Rectal smooth muscle tissue (tissue), 1 donor: Measurements from ENCODE around the gene KRTAP2-3.
"Not testable (repeated sequence)": the region's sequence is repeated elsewhere in the genome, so short reads cannot be mapped to it uniquely, and the experiment has no call there.

ENCODE experiments used
- H3K27ac ChIP-seq: one replicate; pipeline ENCODE4 v1.7.0; 2013; ENCODE audit warnings: low read depth, low read length, inconsistent platforms
- H3K27me3 ChIP-seq: one replicate; pipeline ENCODE4 v1.7.0; 2013; ENCODE audit warnings: low read length; ENCODE audit not compliant: control insufficient read depth, insufficient read depth
- H3K36me3 ChIP-seq: one replicate; pipeline ENCODE4 v1.7.0; 2013; ENCODE audit warnings: low read length; ENCODE audit not compliant: control insufficient read depth, insufficient read depth
- H3K4me1 ChIP-seq: one replicate; pipeline ENCODE4 v1.7.0; 2013; ENCODE audit warnings: low read length; ENCODE audit not compliant: control insufficient read depth, insufficient read depth
- H3K4me3 ChIP-seq: one replicate; pipeline ENCODE4 v1.7.0; 2013; ENCODE audit warnings: low read length
- H3K9ac ChIP-seq: one replicate; pipeline ENCODE4 v1.7.0; 2013; ENCODE audit warnings: low read length

The KRTAP2-3 gene

DNA sequence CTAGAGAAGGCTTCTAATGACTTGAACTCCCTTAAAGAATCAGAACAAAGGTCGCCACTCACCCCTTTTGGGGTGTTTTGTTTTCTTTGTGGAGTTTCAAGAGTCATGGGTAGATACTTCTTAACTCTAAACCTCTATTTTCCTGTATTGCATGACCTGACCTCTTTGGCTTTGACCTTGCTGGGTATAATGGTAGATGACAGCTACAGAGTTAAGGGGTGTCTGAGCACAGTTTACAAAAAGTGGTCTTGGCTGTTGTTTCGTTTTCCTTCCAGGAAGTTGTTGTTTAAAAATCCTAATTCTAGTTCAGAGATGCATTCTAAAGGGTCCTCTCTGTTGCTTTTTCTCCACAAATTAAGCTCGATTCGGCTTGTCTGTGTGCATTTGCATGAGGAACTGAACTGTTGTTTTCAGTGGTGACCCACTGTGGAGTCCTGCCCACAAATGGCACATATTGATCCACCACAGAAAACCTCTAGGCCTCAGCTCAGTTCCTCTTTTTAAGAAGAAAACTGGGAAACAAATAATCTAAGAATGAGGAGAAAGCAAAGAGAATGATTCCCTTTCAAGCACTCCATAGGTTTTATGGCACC is 28.9 kb upstream of the KRTAP2-3 start:
- H3K27me3 ChIP-seq, H3K9ac ChIP-seq, H3K4me1 ChIP-seq, H3K27ac ChIP-seq, H3K36me3 ChIP-seq, H3K4me3 ChIP-seq: not testable (repeated sequence)

DNA sequence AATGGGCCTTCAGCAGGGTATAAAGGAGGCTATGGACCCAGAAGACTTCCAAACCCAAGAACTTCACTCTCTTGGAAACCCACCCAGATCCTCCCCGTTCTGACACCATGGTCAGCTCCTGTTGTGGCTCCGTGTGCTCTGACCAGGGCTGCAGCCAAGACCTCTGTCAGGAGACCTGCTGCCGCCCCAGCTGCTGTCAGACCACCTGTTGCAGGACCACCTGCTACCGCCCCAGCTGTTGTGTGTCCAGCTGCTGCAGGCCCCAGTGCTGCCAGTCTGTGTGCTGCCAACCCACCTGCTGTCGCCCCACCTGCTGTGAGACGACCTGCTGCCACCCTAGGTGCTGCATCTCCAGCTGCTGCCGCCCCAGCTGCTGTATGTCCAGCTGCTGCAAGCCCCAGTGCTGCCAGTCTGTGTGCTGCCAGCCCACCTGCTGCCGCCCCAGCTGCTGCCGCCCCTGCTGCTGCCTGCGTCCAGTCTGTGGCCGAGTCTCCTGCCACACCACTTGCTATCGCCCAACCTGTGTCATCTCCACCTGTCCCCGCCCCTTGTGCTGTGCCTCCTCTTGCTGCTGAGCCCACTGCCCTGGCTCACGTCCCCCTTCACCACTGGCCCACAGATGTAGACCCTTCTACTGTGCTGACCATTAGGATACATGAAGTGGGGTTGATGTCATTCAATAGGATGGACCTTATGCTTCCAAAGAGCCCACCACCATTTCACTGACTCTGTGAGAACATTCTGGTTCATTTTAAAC is 24.4 kb upstream of the KRTAP2-3 start, which contains the start of gene KRTAP4-7:
TSS of gene KRTAP4-7 (plus strand) at position 51 of the 757 bp plus-strand sequence. CDS start at position 108, 57 bp downstream.
- H3K4me3 ChIP-seq, H3K36me3 ChIP-seq, H3K27me3 ChIP-seq, H3K9ac ChIP-seq, H3K27ac ChIP-seq, H3K4me1 ChIP-seq: not testable (repeated sequence)

DNA sequence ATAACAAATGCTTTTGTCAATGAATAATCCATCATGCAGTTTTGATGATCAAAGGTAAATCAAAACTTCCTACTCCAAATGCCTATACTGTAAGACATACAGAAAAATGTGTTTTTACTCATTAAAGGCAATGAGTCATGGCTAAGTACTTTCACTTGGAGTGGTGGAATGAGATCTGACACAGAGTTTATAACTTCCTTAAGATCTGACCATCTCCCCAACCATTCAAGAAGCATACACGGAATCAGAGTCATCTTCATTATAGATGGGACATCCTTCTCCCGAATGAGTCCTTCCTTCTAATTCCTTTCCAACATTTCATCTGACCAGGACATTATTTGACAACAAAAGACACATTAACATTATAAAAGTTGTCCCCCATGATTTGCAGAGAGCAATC is 23.5 kb upstream of the KRTAP2-3 start:
- H3K4me1 ChIP-seq, H3K27ac ChIP-seq, H3K36me3 ChIP-seq, H3K4me3 ChIP-seq, H3K9ac ChIP-seq, H3K27me3 ChIP-seq: not testable (repeated sequence)

DNA sequence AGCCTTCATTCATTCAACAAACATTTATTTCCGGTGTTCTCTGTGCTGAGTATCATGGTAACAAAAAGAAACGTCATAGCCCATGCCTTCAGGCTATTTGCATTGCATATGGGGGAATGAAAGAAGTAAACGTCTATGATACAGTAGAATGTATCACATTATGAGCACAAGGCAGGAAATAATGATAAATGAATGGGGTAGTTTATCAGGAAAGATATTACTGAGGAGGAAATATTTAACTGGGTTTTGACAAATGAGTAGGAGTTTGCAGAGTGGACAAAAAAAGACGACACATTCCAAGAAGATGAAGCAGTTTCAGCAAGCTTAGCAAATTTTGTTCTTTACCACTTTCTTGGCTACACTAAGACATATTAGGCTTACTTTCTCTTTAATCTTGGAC is 22.7 kb upstream of the KRTAP2-3 start:
- no peak overlapping the region for H3K9ac ChIP-seq
- H3K27ac ChIP-seq, result no peak overlapping the region
- H3K4me3 ChIP-seq, result no peak overlapping the region
- H3K36me3 ChIP-seq, result no peaks in the 10 kb centered on the region
- H3K27me3 ChIP-seq, result no peaks in the 10 kb centered on the region
- no peaks in the 10 kb centered on the region for H3K4me1 ChIP-seq

DNA sequence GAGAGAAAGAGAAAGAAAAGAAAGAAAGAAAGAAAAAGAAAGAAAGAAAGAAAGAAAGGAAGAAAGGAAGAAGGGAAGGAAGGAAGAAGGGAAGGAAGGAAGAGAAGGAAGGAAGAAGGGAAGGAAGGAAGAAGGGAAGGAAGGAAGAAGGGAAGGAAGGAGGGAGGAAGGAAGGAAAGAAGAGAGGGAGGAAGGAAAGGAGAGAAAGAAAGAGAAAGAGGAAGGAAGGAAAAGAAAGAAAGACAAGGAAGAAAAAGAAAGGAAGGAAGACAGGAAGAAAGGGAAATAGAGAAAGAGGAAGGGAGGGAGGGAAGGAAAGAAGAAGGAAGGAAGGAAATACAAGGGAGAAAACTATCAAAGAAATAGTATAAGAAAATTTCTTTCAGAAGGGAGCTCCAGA is 16.9 kb upstream of the KRTAP2-3 start:
- no peak overlapping the region for H3K9ac ChIP-seq
- H3K4me3 ChIP-seq, result no peak overlapping the region
- no peak overlapping the region for H3K27ac ChIP-seq
- H3K36me3 ChIP-seq, result no peaks in the 10 kb centered on the region
- H3K27me3 ChIP-seq, result no peaks in the 10 kb centered on the region
- no peaks in the 10 kb centered on the region for H3K4me1 ChIP-seq

DNA sequence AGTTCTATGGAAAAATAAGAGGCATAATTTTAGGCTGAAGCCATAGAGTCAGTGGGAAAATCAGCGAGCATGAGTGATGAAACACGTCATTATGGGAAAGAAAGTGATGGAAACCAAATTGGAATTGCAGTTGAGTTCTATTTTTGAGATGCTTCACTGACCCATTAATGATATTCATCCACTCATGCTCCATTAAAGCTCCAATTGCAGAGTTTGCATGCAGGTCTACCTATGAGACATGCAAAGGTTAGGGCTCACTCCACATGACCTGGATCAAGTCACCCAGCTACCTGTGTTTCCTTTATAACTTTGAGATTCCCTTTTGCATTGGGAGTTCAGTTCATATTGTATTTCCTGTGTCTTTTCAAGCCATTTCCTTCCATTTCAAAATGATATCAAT is 13.8 kb upstream of the KRTAP2-3 start:
- Histone ChIP-seq H3K36me3 (no peaks in the 10 kb centered on the region), H3K27ac (no peak overlapping the region), H3K27me3 (no peaks in the 10 kb centered on the region), H3K9ac (no peak overlapping the region), H3K4me1 (no peaks in the 10 kb centered on the region), H3K4me3 (no peak overlapping the region)

DNA sequence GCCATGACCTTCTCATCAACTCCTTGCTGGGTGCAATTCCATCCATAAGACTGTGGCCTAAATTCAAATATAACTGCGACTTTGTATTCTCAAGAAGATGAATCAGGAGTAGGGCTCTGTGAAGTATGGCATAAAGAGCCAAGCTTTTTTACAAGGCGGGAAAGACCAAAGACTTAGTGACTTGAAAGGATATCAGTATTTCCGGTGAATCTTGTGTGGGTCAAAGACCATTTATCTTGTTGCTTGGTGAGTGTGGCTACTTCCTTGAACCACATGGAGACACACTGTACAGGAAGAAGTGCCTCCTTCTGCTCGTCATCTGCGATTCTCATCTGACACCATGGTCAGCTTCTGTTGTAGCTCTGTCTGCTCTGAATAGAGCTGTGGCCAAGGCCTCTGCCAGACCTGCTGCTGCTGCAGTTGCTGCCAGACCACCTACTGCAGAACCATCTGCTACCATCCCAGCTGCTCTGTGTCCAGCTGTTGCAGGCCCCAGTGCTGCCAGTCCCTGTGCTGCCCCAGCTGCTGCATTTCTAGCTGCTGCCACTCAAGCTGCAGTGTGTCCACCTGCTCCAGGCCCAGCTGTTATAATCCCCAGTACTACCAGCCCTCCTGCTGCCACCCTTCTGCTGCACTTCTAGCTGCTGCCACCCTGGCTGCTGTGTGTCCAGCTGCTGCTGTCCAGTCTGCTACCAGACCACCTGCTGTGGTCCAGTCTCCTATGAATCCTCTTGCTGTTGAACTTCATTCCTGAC is 11.9 kb upstream of the KRTAP2-3 start:
- no peak overlapping the region for H3K27ac ChIP-seq
- no peaks in the 10 kb centered on the region for H3K4me1 ChIP-seq
- no peaks in the 10 kb centered on the region for H3K27me3 ChIP-seq
- H3K9ac ChIP-seq, result no peak overlapping the region
- no peak overlapping the region for H3K4me3 ChIP-seq
- H3K36me3 ChIP-seq, result no peaks in the 10 kb centered on the region

DNA sequence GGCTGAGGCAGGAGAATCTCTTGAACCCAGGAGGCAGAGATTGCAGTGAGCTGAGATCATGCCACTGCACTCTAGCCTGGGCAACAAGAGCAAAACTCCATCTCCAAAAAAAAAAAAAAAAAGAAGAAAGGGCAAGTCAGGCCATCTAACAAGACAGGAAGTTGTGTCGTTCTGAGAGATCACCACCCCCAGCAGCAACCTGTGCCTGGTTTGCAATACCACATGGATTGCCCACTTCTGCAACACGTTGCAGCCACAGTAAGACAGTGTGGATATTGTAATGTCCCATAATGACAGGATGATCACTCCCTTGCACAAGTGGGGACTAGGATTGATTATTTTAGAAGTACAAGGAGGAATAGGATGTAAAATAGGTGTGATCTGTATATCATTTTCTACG is 9.1 kb upstream of the KRTAP2-3 start:
- no peaks in the 10 kb centered on the region for H3K27me3 ChIP-seq
- no peak overlapping the region for H3K4me3 ChIP-seq
- no peak overlapping the region for H3K9ac ChIP-seq
- H3K27ac ChIP-seq, result no peak overlapping the region
- no peaks in the 10 kb centered on the region for H3K36me3 ChIP-seq
- H3K4me1 ChIP-seq, result no peaks in the 10 kb centered on the region

DNA sequence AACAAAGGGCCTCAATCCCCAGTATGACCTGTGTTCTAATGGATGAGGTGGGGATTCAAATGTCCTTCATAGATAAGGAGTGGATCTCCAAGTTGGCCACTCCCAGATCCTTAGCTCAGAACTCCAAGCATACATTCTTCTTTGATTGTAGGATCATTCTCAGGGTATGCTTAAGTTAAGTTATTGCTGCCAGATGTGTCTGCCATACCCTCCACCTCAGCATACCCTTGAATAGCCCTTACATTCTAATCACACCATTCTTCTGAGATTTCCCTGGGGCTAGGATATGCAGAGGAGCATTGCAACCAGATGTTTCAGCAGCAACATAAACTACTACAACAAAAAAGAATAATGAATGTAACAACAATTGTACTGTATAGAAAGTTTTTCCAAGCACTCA is 7.4 kb upstream of the KRTAP2-3 start:
- Histone ChIP-seq H3K27me3 (no peaks in the 10 kb centered on the region), H3K27ac (no peak overlapping the region), H3K9ac (no peak overlapping the region), H3K36me3 (no peaks in the 10 kb centered on the region), H3K4me1 (no peaks in the 10 kb centered on the region), H3K4me3 (no peak overlapping the region)

DNA sequence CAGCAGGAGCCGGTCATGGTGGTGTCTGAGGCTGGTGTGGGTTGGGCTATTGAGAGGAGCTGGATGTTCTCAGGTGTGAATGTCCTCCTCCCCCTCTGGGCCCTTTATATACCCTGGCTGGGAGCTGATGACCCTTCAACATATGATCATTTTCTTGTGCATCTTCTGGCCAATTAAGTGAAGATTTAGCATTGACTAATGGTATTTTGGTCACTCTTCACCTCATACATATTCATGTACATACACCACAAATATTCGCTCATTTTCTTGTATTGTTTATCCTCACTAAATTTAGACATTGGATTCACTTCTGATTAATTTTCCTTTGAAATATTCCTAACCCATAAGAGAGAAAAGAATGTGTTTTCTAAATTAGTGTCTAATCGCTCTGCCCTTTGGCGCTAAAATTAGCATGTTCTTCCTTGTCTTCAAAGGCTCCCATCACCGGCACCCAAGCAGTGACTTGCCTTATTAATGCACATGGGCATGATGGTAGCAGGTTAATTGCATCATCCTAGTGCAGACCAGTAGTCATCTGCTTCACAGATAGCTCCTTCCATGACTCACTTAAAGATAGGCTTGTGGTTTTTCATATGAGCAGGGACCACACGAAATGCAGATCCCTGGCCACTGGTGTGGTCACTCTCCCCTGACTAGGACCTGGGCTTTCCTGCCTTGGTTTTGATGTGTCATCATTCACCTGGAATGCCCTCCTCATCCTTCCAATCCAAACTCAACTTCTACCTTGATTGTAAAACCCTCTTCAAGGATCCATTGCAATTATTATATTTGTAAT is 6.1 kb upstream of the KRTAP2-3 start, which contains the start of gene KRTAP2-4:
TSS of gene KRTAP2-4 (minus strand) at position 51 of the 796 bp plus-strand sequence. CDS start at position 17, 34 bp downstream.
- H3K27me3 ChIP-seq, result no peaks in the 10 kb centered on the region

DNA sequence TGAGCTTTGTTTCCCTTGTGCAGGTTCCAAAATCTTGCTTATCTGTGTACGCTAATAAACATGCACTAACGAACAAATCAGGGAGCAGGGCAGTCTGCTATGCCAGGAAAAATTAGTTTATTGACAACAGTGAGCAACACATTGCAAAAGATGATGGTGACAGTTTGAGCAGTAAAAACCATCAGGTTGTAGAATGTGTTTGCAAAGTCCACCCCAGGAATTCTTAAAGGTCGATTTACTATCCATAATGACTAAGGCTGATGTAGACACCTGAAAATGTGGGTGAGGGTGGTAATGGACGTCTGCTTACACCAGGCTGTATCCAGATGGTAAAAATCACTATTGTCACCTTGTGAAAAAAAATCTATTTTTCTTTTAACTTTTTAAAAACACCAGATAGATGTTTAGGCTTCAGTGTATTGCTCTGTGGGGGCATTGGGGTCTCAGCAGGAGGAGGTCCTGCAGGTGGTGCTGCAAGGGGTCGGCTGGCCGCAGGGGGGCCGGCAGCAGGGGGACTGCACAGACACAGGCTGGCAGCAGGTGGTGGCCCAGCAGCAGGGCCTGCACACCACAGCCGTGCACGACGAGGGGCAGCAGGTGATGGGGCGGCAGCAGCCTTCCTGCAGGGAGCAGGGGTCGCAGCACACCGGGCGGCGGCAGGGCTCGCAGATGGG is 5.2 kb upstream of the KRTAP2-3 start:
- H3K9ac ChIP-seq, H3K4me3 ChIP-seq, H3K27ac ChIP-seq, H3K4me1 ChIP-seq, H3K27me3 ChIP-seq, H3K36me3 ChIP-seq: not testable (repeated sequence)

More for the DNA sequence above, 6.1 kb upstream of the KRTAP2-3 start, which contains the start of gene KRTAP2-4:
- Histone ChIP-seq H3K4me3 (no peak within 1 kb of the TSS), H3K27ac (no peak within 1 kb of the TSS), H3K4me1 (no peaks in the 10 kb centered on the region), H3K36me3 (no peaks in the 10 kb centered on the region), H3K9ac (no peak within 1 kb of the TSS)
